Esophagus muscularis mucosa (tissue), 4 donors: ENCODE data around the gene CHFR.

Experiments used
- EP300 ChIP-seq: sonication (generic); formaldehyde crosslinking; IDR thresholded peaks from one replicate; pipeline ENCODE4 v1.6.1; 2017; ENCODE audit warnings: antibody characterized with exemption
- POLR2A ChIP-seq: fragments of 450-650 bp; IDR thresholded peaks from one replicate; pipeline ENCODE4 v1.6.1; 2017; ENCODE audit warnings: antibody characterized with exemption, moderate library complexity, mild to moderate bottlenecking, low read depth
- POLR2AphosphoS5 ChIP-seq, 2 donors: sonication (generic); formaldehyde crosslinking; IDR thresholded peaks; one replicate each; pipeline ENCODE4 v1.6.1; 2017; ENCODE audit warnings: antibody characterized with exemption in 2 of 2
- TF ChIP-seq, protein P1 (sequence below), 3 experiments: fragments of 200-600 bp in 2 of 3; fragments of 450-650 bp in 1 of 3; sonication (generic) in 2 of 3; IDR thresholded peaks; one replicate each; pipeline ENCODE4 v1.5.1; 2017 to 2019; ENCODE audit warnings: antibody characterized with exemption in 3 of 3, mild to moderate bottlenecking in 2 of 3, moderate library complexity in 1 of 3

DNA sequence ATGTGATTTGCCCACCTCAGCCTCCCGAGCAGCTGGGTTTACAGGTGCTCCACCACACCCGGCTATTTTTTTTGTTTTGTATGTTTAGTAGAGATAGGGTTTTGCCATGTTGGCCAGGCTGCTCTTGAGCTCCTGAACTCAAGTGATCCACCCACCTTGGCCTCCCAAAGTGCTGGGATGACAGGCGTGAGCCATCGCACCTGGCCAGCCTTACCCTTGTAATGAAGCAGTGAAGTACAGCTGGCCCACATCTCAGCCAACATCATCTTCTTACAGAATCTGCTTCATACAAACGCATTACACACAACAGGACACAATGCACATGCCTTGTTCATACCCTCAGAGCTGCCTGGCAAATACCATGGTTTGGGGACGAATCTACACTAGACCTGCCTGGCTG lies 31.3 kb upstream of the CHFR start:
- TF ChIP-seq POLR2AphosphoS5 (IDR thresholded peaks at IDR 0.05) = no peak
- TF ChIP-seq, protein P1, sequence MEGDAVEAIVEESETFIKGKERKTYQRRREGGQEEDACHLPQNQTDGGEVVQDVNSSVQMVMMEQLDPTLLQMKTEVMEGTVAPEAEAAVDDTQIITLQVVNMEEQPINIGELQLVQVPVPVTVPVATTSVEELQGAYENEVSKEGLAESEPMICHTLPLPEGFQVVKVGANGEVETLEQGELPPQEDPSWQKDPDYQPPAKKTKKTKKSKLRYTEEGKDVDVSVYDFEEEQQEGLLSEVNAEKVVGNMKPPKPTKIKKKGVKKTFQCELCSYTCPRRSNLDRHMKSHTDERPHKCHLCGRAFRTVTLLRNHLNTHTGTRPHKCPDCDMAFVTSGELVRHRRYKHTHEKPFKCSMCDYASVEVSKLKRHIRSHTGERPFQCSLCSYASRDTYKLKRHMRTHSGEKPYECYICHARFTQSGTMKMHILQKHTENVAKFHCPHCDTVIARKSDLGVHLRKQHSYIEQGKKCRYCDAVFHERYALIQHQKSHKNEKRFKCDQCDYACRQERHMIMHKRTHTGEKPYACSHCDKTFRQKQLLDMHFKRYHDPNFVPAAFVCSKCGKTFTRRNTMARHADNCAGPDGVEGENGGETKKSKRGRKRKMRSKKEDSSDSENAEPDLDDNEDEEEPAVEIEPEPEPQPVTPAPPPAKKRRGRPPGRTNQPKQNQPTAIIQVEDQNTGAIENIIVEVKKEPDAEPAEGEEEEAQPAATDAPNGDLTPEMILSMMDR (IDR thresholded peaks at IDR 0.05) = no peak
- no peak for TF ChIP-seq POLR2A
- no peak for TF ChIP-seq EP300
